CD14-positive monocyte (primary cell): ENCODE results near the gene MYO5B. TPM values are rescaled to one million over a fixed set of nuclear protein-coding genes. Genes with fewer than 3 reads are reported as not detected.

Experiments used
- DNase-seq, 3 donors: peaks; one replicate each; pipeline ENCODE4 v3.0.0-alpha.2; 2011 to 2022
- H2AFZ ChIP-seq: 2 replicates; pipeline ENCODE4 v1.6.0; 2012; ENCODE audit warnings: mild to moderate bottlenecking, low read depth, low read length, inconsistent platforms; ENCODE audit not compliant: insufficient read depth, poor library complexity, severe bottlenecking
- H3K27ac ChIP-seq, 2 donors: 1 replicate in 1 of 2; 2 replicates in 1 of 2; pipeline ENCODE4 v1.5.1; 2012 to 2013; ENCODE audit warnings: low read length in 2 of 2, control low read depth in 1 of 2, inconsistent platforms in 1 of 2, low read depth in 1 of 2, mild to moderate bottlenecking in 1 of 2
- H3K27me3 ChIP-seq, 2 donors: one replicate each; pipeline versions ENCODE4 v1.6.0 to v1.6.1; 2011 to 2013; ENCODE audit warnings: low read length in 2 of 2; ENCODE audit not compliant: control insufficient read depth in 2 of 2, insufficient read depth in 2 of 2
- H3K36me3 ChIP-seq, 2 donors: replicated peaks in 1 of 2; 1 replicate in 1 of 2; 2 replicates in 1 of 2; pipeline versions ENCODE4 v1.5.1 to v1.6.1; 2012 to 2013; ENCODE audit warnings: low read length in 2 of 2, control low read depth in 1 of 2, inconsistent platforms in 1 of 2, mild to moderate bottlenecking in 1 of 2; ENCODE audit not compliant: insufficient read depth in 2 of 2, control insufficient read depth in 1 of 2
- H3K4me1 ChIP-seq, 2 donors: 1 replicate in 1 of 2; 2 replicates in 1 of 2; pipeline versions ENCODE4 v1.5.1 to v1.6.1; 2012 to 2013; ENCODE audit warnings: low read length in 2 of 2, control low read depth in 1 of 2, inconsistent platforms in 1 of 2, mild to moderate bottlenecking in 1 of 2, moderate library complexity in 1 of 2; ENCODE audit not compliant: insufficient read depth in 2 of 2, control insufficient read depth in 1 of 2
- H3K4me2 ChIP-seq: replicated peaks from 2 replicates; pipeline ENCODE3; 2012; ENCODE audit warnings: low read length, moderate library complexity, mild to moderate bottlenecking; ENCODE audit not compliant: poor library complexity, severe bottlenecking; ENCODE audit errors: extremely low read depth
- H3K4me3 ChIP-seq, 3 experiments: fragments of 200-600 bp in 1 of 3; sonication (generic) in 1 of 3; replicated peaks in 1 of 3; 1 replicate in 2 of 3; 2 replicates in 1 of 3; pipeline ENCODE4 v1.5.1; 2011 to 2013; ENCODE audit warnings: low read length in 3 of 3, mild to moderate bottlenecking in 3 of 3, control low read depth in 2 of 3, low read depth in 2 of 3, inconsistent platforms in 1 of 3, moderate library complexity in 1 of 3
- H3K79me2 ChIP-seq: 2 replicates; pipeline ENCODE4 v1.6.0; 2012; ENCODE audit warnings: mild to moderate bottlenecking, control low read depth, inconsistent platforms, low read length, moderate library complexity; ENCODE audit not compliant: insufficient read depth
- H3K9ac ChIP-seq: 2 replicates; pipeline ENCODE4 v1.6.0; 2017; ENCODE audit warnings: low read length, mild to moderate bottlenecking; ENCODE audit not compliant: insufficient read depth, poor library complexity, severe bottlenecking
- H3K9me3 ChIP-seq, 2 donors: replicated peaks in 1 of 2; 1 replicate in 1 of 2; 2 replicates in 1 of 2; pipeline versions ENCODE4 v1.5.1 to v1.6.1; 2012 to 2013; ENCODE audit warnings: low read length in 2 of 2, control low read depth in 1 of 2; ENCODE audit not compliant: control insufficient read depth in 1 of 2, insufficient read depth in 1 of 2
- H4K20me1 ChIP-seq: 2 replicates; pipeline ENCODE4 v1.6.0; 2012; ENCODE audit warnings: mild to moderate bottlenecking, low read length, control low read depth, moderate library complexity; ENCODE audit not compliant: insufficient read depth
- H3K27ac Mint-ChIP-seq, 7 donors: one replicate each; pipeline ENCODE4 v1.8.0; 2020; ENCODE audit warnings: mild to moderate bottlenecking in 7 of 7, mixed read lengths in 7 of 7, moderate library complexity in 6 of 7, inconsistent platforms in 2 of 7
- H3K27me3 Mint-ChIP-seq, 3 donors: one replicate each; pipeline ENCODE4 v1.8.0; 2021 to 2022; ENCODE audit warnings: low read depth in 3 of 3, mild to moderate bottlenecking in 3 of 3, mixed read lengths in 3 of 3, moderate library complexity in 3 of 3, inconsistent platforms in 1 of 3
- H3K36me3 Mint-ChIP-seq, 2 donors: one replicate each; pipeline ENCODE4 v1.8.0; 2020; ENCODE audit warnings: mixed read lengths in 2 of 2, inconsistent platforms in 1 of 2, mild to moderate bottlenecking in 1 of 2
- H3K4me1 Mint-ChIP-seq: one replicate; pipeline ENCODE4 v1.8.0; 2020; ENCODE audit warnings: mild to moderate bottlenecking, mixed read lengths
- H3K4me3 Mint-ChIP-seq, 2 donors: one replicate each; pipeline ENCODE4 v1.8.0; 2020; ENCODE audit warnings: mild to moderate bottlenecking in 2 of 2, mixed read lengths in 2 of 2, moderate library complexity in 1 of 2
- H3K9me3 Mint-ChIP-seq, 7 donors: one replicate each; pipeline ENCODE4 v1.8.0; 2020 to 2022; ENCODE audit warnings: mixed read lengths in 7 of 7, mild to moderate bottlenecking in 6 of 7, moderate library complexity in 6 of 7, inconsistent platforms in 2 of 7
- WGBS: methylation state at CpG from one replicate; pipeline ENCODE4 v1.1.5; 2013; ENCODE audit warnings: missing lambda C conversion rate; ENCODE audit not compliant: insufficient coverage; 5-methylcytosine and 5-hydroxymethylcytosine counted together
- intact Hi-C, 2 donors: fragments of 100-400 bp; cut with micrococcal nuclease; formaldehyde crosslinking; loops; one replicate each; pipeline versions ENCODE4 v1.15.0 to v1.15.1; 2023
- polyA plus RNA-seq, 3 donors: library from polyadenylated mRNA; depleted of rRNA in 1 of 3; unstranded in 2 of 3; stranded (reverse) in 1 of 3; fragments of 300-500 nt in 2 of 3; fragments of >200 nt in 1 of 3; fragmentation: Illumina TruSeq in 2 of 3; gene quantifications; 1 replicate in 2 of 3; 2 replicates in 1 of 3; pipeline ENCODE4 v1.2.3, GENCODE V29; 2012 to 2021
- TF ChIP-seq, protein P1 (sequence below): fragments of 200-600 bp; IDR thresholded peaks from one replicate; pipeline ENCODE4 v1.8.0; 2022; ENCODE audit warnings: antibody characterized with exemption, mild to moderate bottlenecking

Gene MYO5B
- polyA plus RNA-seq, 3 donors, result 0.04 TPM; not detected in 2

DNA sequence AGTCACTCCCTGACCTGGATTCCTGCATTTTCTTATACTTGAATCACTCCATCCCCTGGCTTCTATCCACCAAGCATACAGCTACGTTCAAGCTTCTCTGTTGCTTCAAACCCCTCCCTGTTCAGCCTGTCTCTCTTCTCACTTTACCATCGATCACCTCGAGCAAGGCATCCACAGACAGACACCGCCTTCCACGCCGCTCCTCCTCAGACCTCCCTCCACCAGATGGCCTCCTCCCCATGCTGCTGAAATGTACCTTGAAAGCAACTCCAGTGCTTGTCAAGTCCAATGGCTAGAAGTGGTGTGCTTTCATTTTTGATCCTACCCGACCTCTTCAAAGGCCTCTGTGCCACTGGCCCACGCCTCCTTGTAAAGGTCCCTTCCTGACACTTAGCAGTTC is 250.3 kb downstream of the MYO5B start:
- Histone ChIP-seq H2AFZ (no peak overlapping the region), H3K36me3 (no peaks in the 10 kb centered on the region), H3K27ac (no peak overlapping the region), H4K20me1 (no peaks in the 10 kb centered on the region), H3K4me3 (no peak overlapping the region), H3K27me3 (no peaks in the 10 kb centered on the region), H3K9ac (no peak overlapping the region), H3K79me2 (no peaks in the 10 kb centered on the region), H3K4me1 (no peaks in the 10 kb centered on the region), H3K9me3 (no peaks in the 10 kb centered on the region), H3K4me2 (no peak overlapping the region)
- Mint-ChIP-seq H3K4me3 (no peak overlapping the region), H3K36me3 (no peaks in the 10 kb centered on the region), H3K4me1 (no peaks in the 10 kb centered on the region), H3K27ac (peak overlapping the region in 1 of 7 donors; percentile 3), H3K27me3 (peaks cover 0 to 4% (median 0%) of the 10 kb centered on the region in 3 donors), H3K9me3 (peaks cover 0 to 3% (median 0%) of the 10 kb centered on the region in 7 donors)
- WGBS, result 89% methylated on average over 8 of the region's 8 CpGs
- intact Hi-C loops, result no loop called here
- no peak for DNase-seq
- TF ChIP-seq, protein P1, sequence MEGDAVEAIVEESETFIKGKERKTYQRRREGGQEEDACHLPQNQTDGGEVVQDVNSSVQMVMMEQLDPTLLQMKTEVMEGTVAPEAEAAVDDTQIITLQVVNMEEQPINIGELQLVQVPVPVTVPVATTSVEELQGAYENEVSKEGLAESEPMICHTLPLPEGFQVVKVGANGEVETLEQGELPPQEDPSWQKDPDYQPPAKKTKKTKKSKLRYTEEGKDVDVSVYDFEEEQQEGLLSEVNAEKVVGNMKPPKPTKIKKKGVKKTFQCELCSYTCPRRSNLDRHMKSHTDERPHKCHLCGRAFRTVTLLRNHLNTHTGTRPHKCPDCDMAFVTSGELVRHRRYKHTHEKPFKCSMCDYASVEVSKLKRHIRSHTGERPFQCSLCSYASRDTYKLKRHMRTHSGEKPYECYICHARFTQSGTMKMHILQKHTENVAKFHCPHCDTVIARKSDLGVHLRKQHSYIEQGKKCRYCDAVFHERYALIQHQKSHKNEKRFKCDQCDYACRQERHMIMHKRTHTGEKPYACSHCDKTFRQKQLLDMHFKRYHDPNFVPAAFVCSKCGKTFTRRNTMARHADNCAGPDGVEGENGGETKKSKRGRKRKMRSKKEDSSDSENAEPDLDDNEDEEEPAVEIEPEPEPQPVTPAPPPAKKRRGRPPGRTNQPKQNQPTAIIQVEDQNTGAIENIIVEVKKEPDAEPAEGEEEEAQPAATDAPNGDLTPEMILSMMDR, result no peak

GRCh38 chr18:49936821-49937220 is 258.1 kb downstream of the MYO5B start:
- Mint-ChIP-seq H3K4me1 (peaks cover 17% of the 10 kb centered on the region), H3K9me3 (peaks cover 0 to 3% (median 0%) of the 10 kb centered on the region in 7 donors), H3K27ac (no peak overlapping the region), H3K36me3 (no peaks in the 10 kb centered on the region), H3K27me3 (peaks cover 0 to 6% (median 2%) of the 10 kb centered on the region in 3 donors), H3K4me3 (no peak overlapping the region)
- Histone ChIP-seq H4K20me1 (no peaks in the 10 kb centered on the region), H3K36me3 (no peaks in the 10 kb centered on the region), H3K27ac (no peak overlapping the region), H3K4me2 (no peak overlapping the region), H2AFZ (no peak overlapping the region), H3K4me1 (peaks cover 0 to 16% of the 10 kb centered on the region in 2 donors), H3K27me3 (no peaks in the 10 kb centered on the region), H3K9ac (no peak overlapping the region), H3K79me2 (no peaks in the 10 kb centered on the region), H3K4me3 (no peak overlapping the region), H3K9me3 (no peaks in the 10 kb centered on the region)
- TF ChIP-seq, protein P1, result no peak
- no peak for DNase-seq
- WGBS, result no CpG with 5 or more reads among the region's 4 CpGs
- intact Hi-C loops, result no loop called here
